ENCODE results near the gene ZDHHC5.

The ZDHHC5 gene

GRCh38 chr11:57741132-57742086 lies 73.5 kb downstream of the ZDHHC5 start, which contains the start of gene SELENOH:
SELENOH (plus strand) TSS chr11:57741491; CDS start chr11:57741596, 105 bp downstream.
- DNase-seq = peak; percentile 99

- no peak for DNase-seq
Observed at GRCh38 chr11:57742087-57742452, 74.2 kb downstream of the ZDHHC5 start.

GRCh38 chr11:57744357-57744756 lies 76.4 kb downstream of the ZDHHC5 start:
- DNase-seq = no peak

GRCh38 chr11:57745206-57745605 lies 77.3 kb downstream of the ZDHHC5 start:
- no peak for DNase-seq

- no peak for DNase-seq
Observed at GRCh38 chr11:57746920-57747319, 79.0 kb downstream of the ZDHHC5 start.

Measured in NCI-H1092 treated with DMSO at 0.1 percent for 48 hours (cell line).